ENCODE results near the gene DYNC1LI1.
"Not testable (repeated sequence)": the region's sequence is repeated elsewhere in the genome, so short reads cannot be mapped to it uniquely, and the experiment has no call there.

DYNC1LI1 gene

DNA sequence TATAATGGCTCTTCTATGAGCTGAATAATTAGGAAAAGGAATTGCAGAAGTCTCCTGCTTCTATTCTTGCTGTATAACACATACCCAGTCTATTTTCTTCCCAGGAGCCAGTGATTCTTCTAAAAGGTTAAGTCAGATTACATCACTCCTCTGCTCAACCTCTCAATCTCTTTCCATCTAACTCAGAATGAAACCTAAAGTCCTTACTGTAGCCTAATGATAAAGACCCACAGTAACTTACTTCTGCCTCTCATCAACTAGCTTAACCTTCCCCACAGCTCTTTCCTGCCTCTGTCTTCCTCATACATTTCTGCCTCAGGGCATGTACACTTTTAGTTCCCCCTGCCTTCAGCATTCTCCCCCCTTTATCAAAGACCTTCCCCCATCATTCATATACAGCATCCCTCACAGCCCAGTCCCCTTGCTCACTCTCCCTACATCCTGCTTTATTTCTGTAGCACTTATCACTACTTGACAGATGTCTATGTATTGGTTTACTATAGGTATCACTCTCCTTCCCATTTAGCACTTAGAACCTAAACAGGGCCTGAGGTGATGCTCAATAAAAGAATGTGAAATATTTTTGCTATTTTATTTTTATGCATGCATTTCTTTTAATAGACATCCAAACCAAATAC lies 39.5 kb downstream of the DYNC1LI1 start:
- DNase-seq (ENCODE audit: low read depth, low spot score), result no peak

DNA sequence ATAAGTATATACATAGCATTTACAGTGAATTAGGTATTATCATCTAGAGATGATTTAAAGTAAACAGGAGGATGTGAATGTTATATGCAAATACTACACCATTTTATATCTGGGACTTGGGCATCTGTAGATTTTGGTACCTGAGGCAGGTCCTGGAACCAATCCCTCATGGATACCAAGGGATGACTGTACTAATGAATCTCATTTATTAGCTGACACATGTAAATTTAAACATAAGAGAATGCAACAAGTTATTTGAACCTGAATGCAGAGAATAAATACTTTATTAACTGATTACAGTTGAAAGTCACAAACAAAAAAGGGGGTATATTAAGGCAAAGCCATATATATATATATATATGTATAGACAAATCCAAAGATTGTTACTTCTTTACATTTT lies 44.9 kb downstream of the DYNC1LI1 start:
- DNase-seq (ENCODE audit: low read depth, low spot score), result no peak

DNA sequence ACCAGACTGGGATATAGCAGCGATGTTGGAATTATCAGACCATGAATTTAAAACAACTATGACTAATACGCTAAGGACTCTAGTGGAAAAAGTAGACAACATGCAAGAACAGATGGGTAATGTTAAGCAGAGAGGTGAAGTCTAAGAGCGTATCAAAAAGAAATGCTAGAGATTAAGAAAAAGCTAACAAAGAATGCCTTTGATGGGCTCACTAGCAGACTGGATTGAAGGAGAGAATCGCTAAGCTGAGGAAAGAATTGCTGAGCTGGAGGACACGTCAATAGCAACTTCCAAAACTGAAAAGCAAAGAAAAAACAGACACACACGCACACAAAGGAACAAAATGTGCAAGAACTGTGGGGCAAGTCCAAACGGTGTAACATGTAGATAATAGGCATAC lies 48.0 kb downstream of the DYNC1LI1 start:
- no peak for DNase-seq (ENCODE audit: low read depth, low spot score)

DNA sequence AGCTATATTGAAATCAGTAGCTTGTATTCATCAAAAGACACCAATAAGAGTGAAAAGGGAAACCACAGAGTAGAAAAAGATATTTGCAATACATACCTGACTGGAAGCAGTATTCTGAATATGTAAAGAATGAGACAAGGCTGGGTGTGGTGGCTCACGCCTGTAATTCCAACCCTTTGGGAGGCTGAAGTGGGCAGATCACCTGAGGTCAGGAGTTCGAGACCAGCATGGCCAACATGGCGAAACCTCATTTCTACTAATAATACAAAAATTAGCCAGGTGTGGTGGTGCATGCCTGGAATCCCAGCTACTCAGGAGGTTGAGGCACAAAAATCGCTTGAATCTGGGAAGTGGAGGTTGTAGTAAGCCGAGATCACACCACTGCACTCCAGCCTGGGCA lies 51.7 kb downstream of the DYNC1LI1 start:
- not testable (repeated sequence) for DNase-seq (ENCODE audit: low read depth, low spot score)

DNA sequence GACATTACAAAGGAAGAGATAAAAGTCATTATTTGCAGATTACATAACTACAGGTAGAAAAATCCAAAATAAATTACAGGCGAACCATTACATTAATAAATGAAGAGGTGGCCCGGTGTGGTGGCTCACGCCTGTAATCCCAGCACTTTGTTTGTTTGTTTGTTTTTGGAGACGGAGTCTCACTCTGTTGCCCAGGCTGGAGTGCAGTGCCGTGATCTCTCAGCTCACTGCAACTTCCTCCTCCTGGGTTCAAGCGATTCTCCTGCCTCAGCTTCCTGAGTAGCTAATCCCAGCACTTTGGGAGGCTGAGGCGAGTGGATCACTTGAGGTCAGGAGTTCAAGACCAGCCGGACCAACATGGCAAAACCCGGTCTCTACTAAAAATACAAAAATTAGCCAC lies 53.9 kb downstream of the DYNC1LI1 start:
- DNase-seq (ENCODE audit: low read depth, low spot score), result not testable (repeated sequence)

DNA sequence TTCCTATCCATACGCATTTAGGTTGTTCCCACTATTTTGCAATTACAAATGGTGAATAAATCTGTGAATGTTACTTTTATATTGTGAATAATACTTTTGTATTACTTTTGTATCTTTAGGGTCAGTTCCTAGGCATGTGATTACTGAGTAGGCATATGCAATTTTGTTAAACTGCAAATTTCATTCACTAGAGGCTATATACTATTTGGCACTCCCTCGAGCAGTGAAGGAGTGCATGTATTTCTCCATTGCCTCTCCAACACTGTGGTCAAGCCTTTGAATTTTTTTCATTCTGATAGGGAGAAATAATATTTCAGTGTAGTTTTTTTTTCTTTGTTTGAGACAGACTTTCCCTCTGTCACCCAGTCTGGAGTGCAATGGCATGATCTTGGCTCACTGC lies 59.7 kb downstream of the DYNC1LI1 start:
- DNase-seq (ENCODE audit: low read depth, low spot score), result no peak

DNA sequence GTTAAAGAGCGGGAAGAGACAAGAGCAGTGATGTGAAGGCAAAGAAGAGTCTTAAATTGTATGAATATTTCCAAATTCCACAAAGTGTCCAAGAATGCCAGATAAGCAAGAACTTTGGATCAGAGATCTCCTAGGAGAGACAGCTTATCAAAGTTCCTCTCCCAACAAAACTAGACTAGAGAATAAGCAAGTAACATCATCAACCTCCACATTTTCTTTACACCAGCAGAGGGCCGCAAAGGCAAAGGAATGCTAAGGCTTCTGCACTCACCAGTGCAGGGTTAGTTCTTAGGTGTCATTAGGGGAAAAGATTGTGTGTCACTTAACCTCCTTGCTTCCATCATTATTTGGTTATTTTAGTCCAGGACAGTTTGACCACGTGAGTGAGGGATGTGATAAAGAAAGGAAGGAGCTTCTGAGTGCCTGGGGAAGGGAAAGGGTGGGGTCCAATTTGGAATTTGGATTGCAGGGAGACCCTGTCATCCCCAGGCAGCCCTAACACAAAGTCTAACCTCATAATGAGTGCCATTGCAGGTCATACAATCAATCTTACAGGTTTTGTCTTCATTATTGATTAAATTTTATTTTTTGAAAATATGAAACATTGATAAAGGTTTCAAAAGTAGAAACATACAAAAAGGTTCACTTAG lies 60.5 kb downstream of the DYNC1LI1 start:
- DNase-seq (ENCODE audit: low read depth, low spot score), result peak; percentile 70

DNA sequence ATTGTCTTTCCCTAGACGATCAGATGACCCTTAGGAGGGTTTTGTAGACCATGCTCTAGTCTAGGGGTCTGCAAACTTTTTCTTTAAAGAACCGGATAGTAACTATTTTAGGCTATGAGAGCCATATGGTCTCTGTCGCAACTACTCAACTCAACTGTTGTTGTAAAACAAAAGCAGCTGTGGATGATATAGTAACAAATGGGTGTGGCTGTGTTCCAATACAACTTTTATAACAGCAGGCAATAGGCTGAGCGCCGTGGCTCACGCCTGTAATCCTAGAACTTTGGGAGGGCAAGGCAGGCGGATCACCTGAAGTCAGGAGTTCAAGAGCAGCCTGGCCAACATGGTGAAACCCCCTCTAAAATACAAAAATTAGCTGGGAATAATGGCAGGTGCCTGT lies 61.9 kb downstream of the DYNC1LI1 start:
- DNase-seq (ENCODE audit: low read depth, low spot score), result no peak

DNA sequence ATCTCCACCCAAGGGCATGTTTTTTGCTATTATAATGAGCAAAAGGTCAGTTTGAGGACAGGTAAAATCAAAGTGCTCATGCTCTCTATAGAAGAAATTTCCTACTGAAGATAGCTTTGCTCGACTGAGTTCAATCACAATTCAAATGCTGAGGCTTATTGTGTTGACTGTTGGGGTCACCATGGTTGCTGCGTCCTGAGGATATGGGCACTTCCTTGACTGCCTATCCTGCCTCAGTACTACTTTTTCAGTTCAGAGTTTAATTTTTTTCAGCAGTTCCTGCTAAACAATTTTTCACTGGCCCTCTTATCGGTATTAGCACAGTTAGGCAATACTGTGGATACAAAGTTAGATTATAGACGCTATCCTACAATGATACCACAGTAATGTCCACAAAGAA lies 64.2 kb downstream of the DYNC1LI1 start:
- no peak for DNase-seq (ENCODE audit: low read depth, low spot score)

DNA sequence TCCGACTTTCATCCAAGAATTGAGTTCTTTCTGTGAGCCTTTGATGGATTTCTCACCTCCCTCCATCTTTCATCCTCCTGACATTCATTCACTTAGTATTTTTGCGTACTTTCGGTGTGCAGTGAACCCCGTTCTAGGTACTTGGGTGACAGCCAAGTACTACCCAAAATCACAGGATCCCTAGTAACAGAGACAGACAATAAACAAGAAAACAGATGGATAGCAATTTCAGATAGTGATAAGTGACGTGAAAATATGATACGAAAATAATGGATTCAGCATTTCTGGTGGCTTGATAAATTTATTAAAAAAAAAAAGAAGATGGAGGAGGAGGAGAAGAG lies 67.7 kb downstream of the DYNC1LI1 start:
- DNase-seq (ENCODE audit: low read depth, low spot score), result no peak

DNA sequence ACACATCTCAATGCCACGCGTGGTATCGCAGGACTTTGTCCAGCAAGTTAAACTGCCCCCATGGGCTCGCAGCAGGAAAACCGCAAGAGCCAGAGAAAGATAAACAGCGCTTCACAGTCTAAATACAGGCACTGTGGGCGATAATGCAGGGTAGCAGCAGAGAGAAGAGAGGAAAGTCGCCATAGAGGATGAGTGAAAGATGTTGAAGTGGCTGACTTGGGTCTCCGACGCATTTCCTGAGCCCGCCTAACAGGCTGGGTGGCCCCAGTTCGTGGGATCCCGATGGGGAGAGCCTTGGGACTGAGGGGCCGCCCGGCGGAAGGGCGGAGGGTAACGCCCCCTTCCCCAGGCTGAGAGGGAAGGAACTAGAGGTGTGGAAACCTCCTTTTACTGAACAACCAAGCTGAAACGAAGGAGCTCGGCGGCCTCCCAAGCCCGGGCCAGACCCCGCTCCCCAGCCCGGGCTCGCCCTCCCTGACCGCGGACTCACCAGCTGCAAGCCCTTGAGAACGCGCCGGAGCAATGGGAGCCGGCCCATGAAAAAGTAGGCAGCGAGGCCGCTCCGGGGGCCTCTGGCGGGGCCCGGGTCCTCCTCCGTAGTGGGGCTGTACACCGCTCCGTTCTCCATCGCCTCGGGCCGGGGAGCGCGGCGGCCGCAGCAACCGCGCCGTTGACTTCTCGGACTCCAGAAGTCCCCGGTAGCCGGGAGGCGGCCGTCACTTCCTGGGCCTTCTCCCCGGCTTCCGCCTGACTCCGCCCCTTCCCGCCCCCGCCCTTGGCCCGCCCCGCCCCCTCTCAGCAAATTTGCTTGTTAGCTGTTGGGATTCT lies 68.3 kb downstream of the DYNC1LI1 start, which contains the start of gene CMTM6:
Gene CMTM6 (minus strand): TSS at position 735 of the 828 bp plus-strand sequence. CDS start 107 bp downstream, at position 628.
- peak; percentile 86 for DNase-seq (ENCODE audit: low read depth, low spot score)

DNA sequence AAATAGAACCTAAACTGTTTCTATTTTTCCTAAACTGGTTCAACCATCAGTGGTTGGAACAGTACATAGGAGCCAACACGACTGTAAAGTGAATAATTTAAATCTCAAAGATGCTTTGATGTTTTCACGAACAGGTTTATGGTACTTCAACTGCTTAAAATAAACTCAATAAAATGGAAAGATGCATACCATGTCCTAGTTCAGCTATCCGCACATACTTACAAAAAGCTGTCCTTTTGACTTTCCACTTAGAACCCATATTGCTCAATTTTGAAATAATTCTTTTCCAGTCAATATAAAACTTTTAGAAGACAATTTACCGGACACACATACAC lies 68.9 kb downstream of the DYNC1LI1 start:
- DNase-seq (ENCODE audit: low read depth, low spot score), result no peak

DNA sequence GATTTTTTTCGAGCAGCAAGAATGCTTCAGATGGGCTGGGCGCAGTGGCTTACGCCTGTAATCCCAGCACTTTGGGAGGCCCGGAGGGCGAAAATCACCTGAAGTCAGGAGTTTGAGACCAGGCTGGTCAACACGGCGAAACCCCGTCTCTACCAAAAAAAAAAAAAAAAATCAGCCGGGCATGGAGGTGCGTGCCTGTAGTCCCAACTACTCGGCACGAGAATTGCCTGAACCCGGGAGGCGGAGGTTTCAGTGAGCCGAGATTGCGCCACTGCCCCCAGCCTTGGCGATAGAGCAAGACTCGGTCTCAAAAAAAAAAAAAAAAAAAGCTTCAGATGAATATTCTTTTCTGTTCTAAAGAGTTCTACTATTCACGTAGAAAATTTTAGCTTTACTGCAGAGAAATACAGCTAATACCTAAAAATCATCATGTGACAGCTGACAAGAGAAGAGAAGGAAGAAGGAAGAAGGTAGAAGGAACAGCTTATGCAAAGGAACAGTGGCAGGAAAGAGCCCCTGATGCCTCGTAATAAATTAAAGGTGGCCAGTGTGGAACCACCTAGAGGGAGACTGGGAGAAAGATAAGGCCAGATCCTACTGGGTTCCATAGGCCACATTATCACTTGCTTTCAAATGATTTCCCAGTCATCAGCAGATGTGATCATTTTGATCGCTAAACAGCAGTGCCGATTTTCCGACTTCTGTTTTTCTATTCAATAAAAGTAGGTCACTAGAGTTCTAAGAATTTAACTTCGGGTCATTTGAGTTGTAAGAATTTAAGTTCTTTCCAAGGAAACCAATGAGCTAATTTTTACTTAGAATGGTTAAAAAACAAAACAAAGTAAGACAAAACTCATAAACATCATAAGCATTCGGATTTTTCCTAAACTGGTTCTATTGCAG lies 69.5 kb downstream of the DYNC1LI1 start:
- DNase-seq (ENCODE audit: low read depth, low spot score), result peak; percentile 46

DNA sequence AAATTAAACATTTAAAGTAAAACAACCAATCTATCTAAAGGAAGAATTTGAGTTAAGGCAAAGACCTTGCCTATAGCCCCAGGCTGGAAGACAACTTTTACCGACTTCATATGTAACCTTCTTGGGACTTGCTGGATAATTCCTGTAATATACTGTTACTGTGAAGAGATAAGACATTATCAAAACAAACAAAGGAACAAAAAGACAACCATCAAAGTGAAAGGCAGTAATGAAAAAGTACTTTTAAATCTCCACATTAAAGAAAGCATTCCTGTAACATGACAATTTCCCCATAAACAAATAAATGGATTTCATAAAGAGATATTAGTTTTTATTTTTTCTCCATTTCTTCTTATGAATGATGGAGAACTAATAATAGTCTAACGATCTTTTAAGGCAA lies 70.4 kb downstream of the DYNC1LI1 start:
- no peak for DNase-seq (ENCODE audit: low read depth, low spot score)

DNA sequence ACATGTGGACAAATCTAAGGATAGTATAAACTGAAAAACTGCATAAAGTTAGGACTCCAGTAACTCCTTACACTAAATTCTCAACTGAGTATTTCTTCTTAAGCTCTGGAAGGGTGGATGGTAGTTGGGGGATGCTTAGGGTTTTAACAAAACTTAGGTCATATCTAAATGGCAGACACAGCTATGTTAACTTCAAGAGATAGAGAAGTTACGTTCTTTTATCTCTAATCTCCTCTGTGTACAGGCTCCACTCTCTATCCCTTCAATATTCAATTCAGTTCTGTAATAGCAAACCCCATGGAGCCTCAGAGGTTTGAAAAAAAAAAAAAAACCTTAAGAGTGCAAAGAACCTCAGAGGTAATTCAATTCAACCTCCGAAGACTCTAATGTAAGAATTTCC lies 71.1 kb downstream of the DYNC1LI1 start:
- DNase-seq (ENCODE audit: low read depth, low spot score), result no peak

DNA sequence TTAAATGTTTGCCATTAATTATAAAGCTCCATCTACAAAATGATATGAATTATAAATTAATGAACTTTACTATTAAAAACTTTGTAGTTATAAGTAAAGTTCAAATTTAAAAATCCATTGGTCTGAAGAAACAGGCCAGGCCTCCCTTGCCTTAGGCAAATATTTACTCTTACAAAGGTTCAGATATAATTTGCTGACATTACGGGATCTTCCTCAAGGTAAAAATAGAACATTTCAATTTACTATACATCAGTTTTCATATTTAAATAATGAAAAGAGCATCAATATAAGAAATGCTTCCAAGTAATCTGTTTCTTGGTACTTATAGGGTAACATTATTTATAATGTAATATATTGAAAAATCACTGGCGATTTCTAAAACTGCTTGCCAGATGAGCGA lies 71.7 kb downstream of the DYNC1LI1 start:
- no peak for DNase-seq (ENCODE audit: low read depth, low spot score)

DNA sequence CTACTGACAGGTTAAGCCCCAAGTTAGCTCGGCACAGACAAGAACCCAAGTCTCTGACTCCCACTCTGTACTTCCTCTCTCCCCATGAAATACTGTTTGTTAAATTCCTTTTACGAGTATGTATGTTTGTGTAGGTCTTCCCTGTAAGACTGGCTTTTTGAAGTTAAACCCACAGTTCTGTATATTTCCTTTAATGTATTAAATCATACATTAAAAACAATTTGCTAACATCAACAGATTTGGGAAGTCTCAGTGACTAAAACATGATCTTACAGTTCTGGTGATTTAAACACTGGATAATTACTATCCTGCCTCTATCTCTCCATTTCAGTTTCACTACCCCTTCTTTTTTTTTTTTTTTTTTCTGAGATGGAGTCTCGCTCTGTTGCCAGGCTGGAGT lies 72.4 kb downstream of the DYNC1LI1 start:
- DNase-seq (ENCODE audit: low read depth, low spot score), result no peak

DNA sequence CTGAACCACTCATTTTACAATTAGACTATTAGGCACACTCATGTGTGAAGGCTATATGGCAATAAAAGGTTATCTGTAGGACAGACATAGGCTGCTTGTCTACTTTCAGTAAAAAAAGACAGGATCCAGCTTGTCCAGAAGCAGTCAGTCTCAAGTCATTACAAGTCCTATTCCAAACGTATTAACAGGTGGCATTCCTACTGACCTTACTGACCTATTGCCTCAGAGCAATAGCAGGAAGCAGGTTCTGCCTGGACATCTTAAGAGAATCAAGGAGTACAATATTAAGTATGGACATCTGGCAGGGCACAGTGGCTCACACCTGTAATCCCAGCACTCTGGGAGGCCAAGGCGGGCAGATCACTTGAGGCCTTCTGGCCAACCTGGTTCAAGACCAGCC lies 75.0 kb downstream of the DYNC1LI1 start:
- DNase-seq (ENCODE audit: low read depth, low spot score), result no peak

DNA sequence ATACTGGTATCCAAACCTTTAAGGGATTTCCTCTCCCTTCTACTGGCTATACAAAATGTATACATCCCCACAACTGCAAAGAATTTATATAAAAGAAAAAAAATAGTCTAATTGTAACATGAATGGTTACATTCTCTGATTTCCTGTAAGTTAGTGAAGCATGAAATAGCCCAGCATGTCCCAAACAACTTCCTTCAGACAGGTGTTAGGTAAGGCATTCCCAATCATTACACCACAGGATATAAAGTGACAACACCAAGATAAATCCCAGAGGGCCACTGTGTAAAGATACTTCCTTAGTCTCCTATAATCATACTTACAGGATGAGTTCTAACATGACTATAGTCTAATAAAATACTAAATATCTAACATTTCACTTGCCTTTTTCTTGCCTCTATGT lies 75.6 kb downstream of the DYNC1LI1 start:
- no peak for DNase-seq (ENCODE audit: low read depth, low spot score)

DNA sequence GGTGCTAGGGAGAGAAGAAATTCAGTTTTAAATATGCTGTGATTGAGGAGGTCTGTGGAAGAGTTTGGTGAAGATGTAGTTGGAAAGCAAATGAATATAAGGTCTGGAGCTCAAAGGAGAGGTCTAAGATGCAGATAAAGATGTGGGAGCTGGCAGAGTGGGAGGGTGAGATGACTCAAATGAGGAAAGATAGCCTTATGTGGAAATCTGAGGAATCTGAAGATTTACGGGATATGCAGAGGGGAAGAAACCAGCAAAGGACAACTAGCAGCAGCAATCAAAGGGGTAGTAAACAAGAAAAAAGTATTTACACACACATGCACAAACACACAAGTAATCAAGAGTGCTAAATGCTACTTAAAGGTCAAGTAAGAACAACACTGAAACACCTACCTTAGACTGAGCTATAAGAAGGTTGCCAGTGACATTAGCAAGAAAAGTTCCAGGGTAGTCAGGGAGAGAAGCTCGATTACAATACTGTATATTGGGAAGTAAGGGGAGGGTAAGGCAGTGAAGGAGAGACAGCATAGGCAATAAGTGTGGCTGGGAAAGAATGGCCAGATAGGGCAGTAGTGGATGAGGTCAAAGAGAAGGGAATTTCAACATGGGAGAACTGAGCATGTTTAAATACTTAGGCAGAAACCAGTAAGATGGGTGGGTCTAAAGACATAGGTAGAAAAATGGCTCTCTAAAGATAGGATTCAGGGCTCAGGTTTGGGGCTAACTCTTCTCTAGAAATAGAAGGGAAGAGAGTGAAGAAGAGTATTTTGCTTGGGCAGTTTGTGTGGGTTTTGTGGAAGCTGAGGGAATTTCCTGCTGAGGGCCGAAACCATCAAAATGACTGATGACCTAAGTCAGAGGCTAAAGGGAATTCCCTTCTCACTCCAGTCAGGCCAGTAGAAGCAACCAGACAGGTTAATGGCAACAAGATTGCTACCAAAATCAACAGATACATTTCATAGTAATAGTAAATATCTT lies 76.9 kb downstream of the DYNC1LI1 start:
- no peak for DNase-seq (ENCODE audit: low read depth, low spot score)

Measured in ELF-1 (cell line).